SK-N-SH (cell line): ENCODE measurements around the gene MYO15B. TPM values are rescaled to one million over a fixed set of nuclear protein-coding genes. Genes with fewer than 3 reads are reported as not detected.
"Not testable (repeated sequence)": the region's sequence is repeated elsewhere in the genome, so short reads cannot be mapped to it uniquely, and the experiment has no call there.

Experiments used
- CTCF ChIA-PET: fragments of 300-600, 350-600 bp; formaldehyde crosslinking; extraction: SDS; loops from one replicate; lab custom pipeline; 2021; lab: Yijun Ruan, JAX
- POLR2A ChIA-PET: fragments of 350-600 bp; sonication (Branson Sonifier 250); formaldehyde crosslinking; extraction: SDS; loops from one replicate; lab custom pipeline; 2020; ENCODE audit warnings: antibody characterized with exemption, inconsistent platforms; lab: Yijun Ruan, JAX
- DNase-seq: peaks from one replicate; pipeline ENCODE4 v3.0.0; 2012
- H2AFZ ChIP-seq: fragments of 200-600 bp; sonication (generic); 2 replicates; pipeline ENCODE4 v1.8.1; 2016; ENCODE audit warnings: antibody characterized with exemption, mild to moderate bottlenecking, low read depth
- H3F3A ChIP-seq: fragments of 200-600 bp; sonication (generic); replicated peaks from 2 replicates; pipeline ENCODE3; 2016; ENCODE audit warnings: antibody characterized with exemption, mild to moderate bottlenecking; ENCODE audit not compliant: insufficient read depth
- H3K27ac ChIP-seq, 2 experiments: fragments of 200-500 bp in 1 of 2; fragments of 200-600 bp in 1 of 2; sonication (Bioruptor generic) in 1 of 2; sonication (generic), shearing (Covaris generic) in 1 of 2; 2 replicates each; pipeline versions ENCODE4 v1.5.1 to v1.6.1; 2014 to 2016; ENCODE audit warnings: low read depth in 2 of 2, inconsistent platforms in 1 of 2, low read length in 1 of 2, mild to moderate bottlenecking in 1 of 2, mixed read lengths in 1 of 2
- H3K27me3 ChIP-seq: fragments of 200-600 bp; sonication (generic), shearing (Covaris generic); 2 replicates; pipeline ENCODE4 v1.6.1; 2016; ENCODE audit warnings: mixed run types; ENCODE audit not compliant: insufficient read depth
- H3K36me3 ChIP-seq, 2 experiments: fragments of 200-500 bp in 1 of 2; fragments of 200-600 bp in 1 of 2; sonication (Bioruptor generic) in 1 of 2; sonication (generic) in 1 of 2; replicated peaks in 1 of 2; 2 replicates each; pipeline versions ENCODE3 to v1.5.1; 2014 to 2016; ENCODE audit warnings: low read length in 1 of 2, mild to moderate bottlenecking in 1 of 2; ENCODE audit not compliant: insufficient read depth in 2 of 2, control insufficient read depth in 1 of 2
- H3K4me1 ChIP-seq, 2 experiments: fragments of 200-500 bp in 1 of 2; fragments of 200-600 bp in 1 of 2; sonication (Bioruptor generic) in 1 of 2; sonication (generic), shearing (Covaris generic) in 1 of 2; 2 replicates each; pipeline versions ENCODE4 v1.5.1 to v1.6.1; 2014 to 2016; ENCODE audit warnings: low read depth in 1 of 2, low read length in 1 of 2, mixed run types in 1 of 2; ENCODE audit not compliant: insufficient read depth in 2 of 2, control insufficient read depth in 1 of 2
- H3K4me2 ChIP-seq: fragments of 200-600 bp; sonication (generic), shearing (Covaris generic); 2 replicates; pipeline ENCODE4 v1.6.1; 2017; ENCODE audit warnings: mixed run types
- H3K4me3 ChIP-seq, 2 experiments: fragments of 200-500 bp in 1 of 2; fragments of 200-600 bp in 1 of 2; sonication (Bioruptor generic) in 1 of 2; sonication (generic), shearing (Covaris generic) in 1 of 2; 2 replicates each; pipeline versions ENCODE4 v1.5.1 to v1.8.1; 2014 to 2016; ENCODE audit warnings: low read depth in 2 of 2, inconsistent platforms in 1 of 2, low read length in 1 of 2, mild to moderate bottlenecking in 1 of 2, mixed read lengths in 1 of 2, moderate library complexity in 1 of 2
- H3K79me2 ChIP-seq: fragments of 200-600 bp; sonication (generic); 2 replicates; pipeline ENCODE4 v1.8.1; 2017; ENCODE audit warnings: mild to moderate bottlenecking; ENCODE audit not compliant: insufficient read depth
- H3K9ac ChIP-seq: fragments of 200-600 bp; sonication (generic); 2 replicates; pipeline ENCODE4 v1.6.1; 2017; ENCODE audit warnings: mixed run types
- H3K9me2 ChIP-seq: fragments of 200-600 bp; sonication (generic); 2 replicates; pipeline ENCODE4 v1.6.1; 2017; ENCODE audit warnings: mixed run types
- H3K9me3 ChIP-seq: fragments of 200-600 bp; sonication (generic); 2 replicates; pipeline ENCODE4 v1.6.1; 2017; ENCODE audit warnings: mixed run types, mild to moderate bottlenecking, moderate library complexity
- H4K20me1 ChIP-seq: fragments of 200-600 bp; sonication (generic); 2 replicates; pipeline ENCODE4 v1.6.1; 2017; ENCODE audit warnings: mild to moderate bottlenecking, mixed run types; ENCODE audit not compliant: insufficient read depth
- CHD2 ChIP-seq: fragments of 150-350 bp; IDR thresholded peaks from 2 replicates; pipeline ENCODE4 v1.6.1; 2018; ENCODE audit warnings: low read length; ENCODE audit not compliant: partially characterized antibody
- GATA2 ChIP-seq: sonication (generic); formaldehyde crosslinking; IDR thresholded peaks from 2 replicates; pipeline ENCODE4 v1.5.0; 2020; ENCODE audit warnings: mild to moderate bottlenecking, missing genetic modification reagents
- RCOR1 ChIP-seq: fragments of 150-350 bp; IDR thresholded peaks from 2 replicates; pipeline ENCODE4 v1.6.1; 2017; ENCODE audit warnings: antibody characterized with exemption, low read length
- RXRA ChIP-seq: IDR thresholded peaks from 2 replicates; pipeline ENCODE4 v1.4.0; 2012; ENCODE audit warnings: low read depth, mild to moderate bottlenecking, borderline replicate concordance
- SIN3A ChIP-seq: IDR thresholded peaks from 2 replicates; pipeline ENCODE4 v1.6.1; 2012; ENCODE audit warnings: low read depth, mild to moderate bottlenecking, low read length, moderate library complexity, borderline replicate concordance
- SMC3 ChIP-seq: IDR thresholded peaks from 2 replicates; pipeline ENCODE4 v1.6.1; 2012; ENCODE audit warnings: low read depth, low read length, improper control_type of control experiment
- TCF12 ChIP-seq: IDR thresholded peaks from 2 replicates; pipeline ENCODE4 v1.4.0; 2012
- USF1 ChIP-seq: IDR thresholded peaks from 2 replicates; pipeline ENCODE4 v1.4.0; 2012; ENCODE audit warnings: low read depth, borderline replicate concordance
- WGBS: methylation state at CpG from one replicate; pipeline ENCODE4 v1.1.6; 2017; ENCODE audit warnings: low lambda C conversion rate; 5-methylcytosine and 5-hydroxymethylcytosine counted together
- polyA plus RNA-seq, 3 experiments: library from polyadenylated mRNA; depleted of rRNA; stranded (reverse); fragments of >200 nt; gene quantifications; 2 replicates each; pipeline ENCODE4 v1.2.3, GENCODE V29; 2012

Gene MYO15B
- polyA plus RNA-seq, 1 of the 3 experiments (the other 2 are of a cell fraction): 10.3 TPM

- Histone ChIP-seq H3K79me2 (no peaks in the 10 kb centered on the region), H3K27me3 (no peaks in the 10 kb centered on the region), H3K4me1 (peaks cover 12 to 15% of the 10 kb centered on the region in 2 experiments; a peak in 3 of 4 replicates), H4K20me1 (peaks cover 18% of the 10 kb centered on the region), H3F3A (peaks cover 3% of the 10 kb centered on the region), H3K27ac (no peak overlapping the region), H3K9me2 (no peaks in the 10 kb centered on the region), H3K4me2 (no peak overlapping the region), H3K9ac (no peak overlapping the region), H3K9me3 (no peaks in the 10 kb centered on the region), H3K36me3 (peaks cover 0 to 36% of the 10 kb centered on the region in 2 experiments), H3K4me3 (no peak overlapping the region), H2AFZ (no peak overlapping the region)
- ChIA-PET CTCF (interaction anchor here (0.7 to 37.9 kb wide), 7 partner anchors 10 to 114 kb away, joined by 3 to 1370 read pairs (median 10); partner anchors contain the start of genes GALK1, RECQL5, SAP30BP and SMIM5), POLR2A (interaction anchor here (1.1 kb wide), 1 partner anchor 24 kb away, joined by 4 read pairs; no protein-coding TSS in a partner anchor)
- 86% methylated on average over 13 of the region's 13 CpGs for WGBS
- TF ChIP-seq RCOR1: no peak
- TF ChIP-seq GATA2: no peak
- TF ChIP-seq TCF12: no peak
- TF ChIP-seq RXRA: no peak
- no peak for TF ChIP-seq CHD2
- no peak for TF ChIP-seq SIN3A
- TF ChIP-seq USF1: no peak
- DNase-seq: no peak
These were observed 49.5 kb downstream of the MYO15B start for GRCh38 chr17:75637143-75637538.

- Histone ChIP-seq H3K27ac (no peak overlapping the region), H3K79me2 (no peaks in the 10 kb centered on the region), H3K4me1 (peaks cover 12 to 15% of the 10 kb centered on the region in 2 experiments; a peak in 3 of 4 replicates), H3K27me3 (no peaks in the 10 kb centered on the region), H3K36me3 (peaks cover 0 to 36% of the 10 kb centered on the region in 2 experiments), H3K4me3 (no peak overlapping the region), H3K9me3 (no peaks in the 10 kb centered on the region), H3K4me2 (no peak overlapping the region), H3K9ac (no peak overlapping the region), H3K9me2 (no peaks in the 10 kb centered on the region), H3F3A (peaks cover 3% of the 10 kb centered on the region), H4K20me1 (peaks cover 14% of the 10 kb centered on the region), H2AFZ (no peak overlapping the region)
- ChIA-PET CTCF (interaction anchor here (0.7 to 37.9 kb wide), 7 partner anchors 10 to 113 kb away, joined by 3 to 1370 read pairs (median 10); partner anchors contain the start of genes GALK1, RECQL5, SAP30BP and SMIM5), POLR2A (no interaction called here)
- DNase-seq: peak; percentile 23
- TF ChIP-seq GATA2: no peak
- no peak for TF ChIP-seq SMC3
- 98% methylated on average over 5 of the region's 7 CpGs for WGBS
These were observed 50.0 kb downstream of the MYO15B start for GRCh38 chr17:75637551-75637950.

DNA sequence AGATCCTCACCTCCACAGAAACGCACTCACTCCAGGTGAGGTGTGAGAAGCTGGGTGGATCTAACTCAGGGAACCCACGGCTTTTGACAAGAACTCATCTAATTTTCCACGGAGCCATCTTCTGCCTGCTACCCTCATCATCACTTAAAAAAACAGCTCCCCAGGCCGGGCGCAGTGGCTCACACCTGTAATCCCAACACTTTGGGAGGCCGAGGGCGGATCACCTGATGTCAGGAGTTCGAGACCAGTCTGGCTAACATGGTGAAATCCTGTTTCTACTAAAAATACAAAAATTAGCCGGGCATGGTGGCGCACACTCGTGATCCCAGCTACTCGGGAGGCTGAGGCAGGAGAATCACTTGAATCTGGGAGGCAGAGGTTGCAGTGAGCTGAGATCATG is 50.4 kb downstream of the MYO15B start:
- H3K9me2 ChIP-seq, H3K4me2 ChIP-seq, H2AFZ ChIP-seq, H3F3A ChIP-seq, H3K4me3 ChIP-seq, H3K9me3 ChIP-seq, H3K79me2 ChIP-seq, DNase-seq, H3K27ac ChIP-seq, H3K27me3 ChIP-seq, H3K9ac ChIP-seq: not testable (repeated sequence)
- ChIA-PET CTCF (interaction anchor here (1.5 to 37.9 kb wide), 5 partner anchors 9 to 113 kb away, joined by 4 to 1370 read pairs (median 1189); partner anchors contain the start of genes GALK1 and SMIM5), POLR2A (interaction anchor here (1.1 kb wide), 1 partner anchor 9 kb away, joined by 3 read pairs; no protein-coding TSS in a partner anchor)
- Histone ChIP-seq H4K20me1 (peaks cover 11% of the 10 kb centered on the region), H3K4me1 (peaks cover 8 to 14% of the 10 kb centered on the region in 2 experiments; a peak in 3 of 4 replicates), H3K36me3 (peaks cover 0 to 41% of the 10 kb centered on the region in 2 experiments)
- 98% methylated on average over 12 of the region's 12 CpGs for WGBS
